Measurements from ENCODE around the gene STAG3. TPM values are rescaled to one million over a fixed set of nuclear protein-coding genes. Genes with fewer than 3 reads are reported as not detected.
"Not testable (repeated sequence)": the region's sequence is repeated elsewhere in the genome, so short reads cannot be mapped to it uniquely, and the experiment has no call there.

The STAG3 gene
- total and polyA plus RNA-seq, 9 of the 15 experiments (the other 6 are each of a cell fraction or from before 2014, with no cell fraction given): 0.54 to 2.5 (median 1.7) TPM

DNA sequence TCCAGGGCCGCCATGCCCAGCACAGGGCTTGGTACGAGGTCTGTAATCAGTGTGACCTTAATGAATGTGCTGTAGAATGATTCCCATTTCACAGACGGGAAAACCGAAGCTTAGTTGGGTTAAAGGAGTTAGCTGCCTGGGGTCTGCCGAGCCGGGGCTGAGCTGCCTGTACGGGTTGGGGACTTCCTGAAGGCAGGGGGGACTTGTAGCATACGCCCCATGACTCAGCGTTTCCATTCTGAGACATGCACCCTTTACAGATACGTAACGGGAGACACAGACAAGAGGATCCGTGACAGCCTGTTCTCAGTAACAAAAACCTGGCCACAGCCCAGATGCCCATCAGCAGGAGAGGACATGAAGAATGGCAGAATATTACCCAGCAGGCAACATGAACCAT lies 65.7 kb downstream of the STAG3 start (continued):
- TF ChIP-seq, protein P1, sequence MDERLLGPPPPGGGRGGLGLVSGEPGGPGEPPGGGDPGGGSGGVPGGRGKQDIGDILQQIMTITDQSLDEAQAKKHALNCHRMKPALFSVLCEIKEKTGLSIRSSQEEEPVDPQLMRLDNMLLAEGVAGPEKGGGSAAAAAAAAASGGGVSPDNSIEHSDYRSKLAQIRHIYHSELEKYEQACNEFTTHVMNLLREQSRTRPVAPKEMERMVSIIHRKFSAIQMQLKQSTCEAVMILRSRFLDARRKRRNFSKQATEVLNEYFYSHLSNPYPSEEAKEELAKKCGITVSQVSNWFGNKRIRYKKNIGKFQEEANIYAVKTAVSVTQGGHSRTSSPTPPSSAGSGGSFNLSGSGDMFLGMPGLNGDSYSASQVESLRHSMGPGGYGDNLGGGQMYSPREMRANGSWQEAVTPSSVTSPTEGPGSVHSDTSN (CRISPR knock-in tag; IDR thresholded peaks at IDR 0.05; ENCODE audit: low read depth): not testable (repeated sequence)
- TF ChIP-seq, protein P1 (tag; conservative IDR thresholded peaks at IDR 0.05; ENCODE audit: low read depth): peak; percentile 30
- TF ChIP-seq ADNP (tag; IDR thresholded peaks at IDR 0.05) (peak; percentile 90), SMARCA5 (IDR thresholded peaks at IDR 0.05) (0 out of 2 replicates have a peak, but pooled peaks have one; percentile 76)

DNA sequence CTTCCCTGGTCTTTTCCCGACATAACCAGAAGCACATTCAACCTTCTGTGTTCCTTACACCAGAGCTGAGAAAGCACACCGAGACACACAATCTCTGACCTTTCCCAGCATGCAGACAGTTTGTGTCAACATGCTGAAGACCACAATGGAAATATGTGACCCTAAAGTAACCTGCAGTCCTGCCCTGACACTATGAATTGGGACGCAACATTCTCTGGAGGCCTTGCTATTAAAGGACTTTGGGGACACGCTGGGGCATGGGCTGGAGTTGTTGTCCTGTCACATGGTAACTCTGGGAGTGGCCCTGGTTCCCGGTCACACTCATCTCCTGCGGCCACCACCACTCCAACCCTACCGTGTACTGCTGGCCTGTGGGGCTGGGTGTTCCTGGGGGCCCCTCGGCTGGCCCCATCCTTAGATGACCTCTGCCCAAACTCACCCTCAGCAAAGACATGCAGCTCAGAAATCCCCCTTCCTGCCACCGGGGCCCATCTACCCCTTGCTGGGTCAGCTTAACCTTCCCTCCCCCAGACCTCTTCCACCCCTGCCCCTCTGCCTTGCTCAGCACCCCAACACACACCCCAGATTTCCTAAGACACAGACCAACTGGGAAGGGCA lies 67.4 kb downstream of the STAG3 start:
- H3K4me3 ChIP-seq; BruUV-seq (replicated peaks); H3K27ac ChIP-seq (ENCODE audit: extremely low read depth, low read depth, low read length); H3K9me1 ChIP-seq (ENCODE audit: control insufficient read depth, insufficient read depth, low read length); H3K79me2 ChIP-seq (ENCODE audit: control insufficient read depth, insufficient read depth, low read length); H3K36me3 ChIP-seq (ENCODE audit: control insufficient read depth, insufficient read depth, low read length); FAIRE-seq; intact Hi-C loops (cut with micrococcal nuclease); H4K20me1 ChIP-seq (replicated peaks; ENCODE audit: control insufficient read depth, insufficient read depth, low read length); H3K4me2 ChIP-seq (ENCODE audit: insufficient read depth, low read length); in situ Hi-C loops (cut with MboI); H3K9me3 ChIP-seq (replicated peaks; ENCODE audit: control insufficient read depth, insufficient read depth, low read depth, low read length); H3K27me3 ChIP-seq (ENCODE audit: control insufficient read depth in 2 of 2, insufficient read depth in 2 of 2, low read length in 2 of 2); CTCF ChIA-PET (ENCODE audit: low intra/inter-chr PET ratio); TF ChIP-seq NR2C1 (IDR thresholded peaks at IDR 0.05): not testable (repeated sequence)
- POLR2A ChIA-PET: interaction anchor here (0.7 kb wide), 1 partner anchor 9 kb away, joined by 3 read pairs; no protein-coding TSS in a partner anchor
- Histone ChIP-seq H3K9ac (ENCODE audit: insufficient read depth in 1 of 2, low read depth in 2 of 2, low read length in 2 of 2) (peak overlapping the region in 1 of 2 experiments; percentile 8; a peak in 1 of 4 replicates), H3K4me1 (replicated peaks in 1 of 2; ENCODE audit: control insufficient read depth in 2 of 2, insufficient read depth in 2 of 2, low read length in 2 of 2) (peaks cover 23 to 45% of the 10 kb centered on the region in 2 experiments), H2AFZ (ENCODE audit: low read depth, low read length) (peak overlapping the region; percentile 45; the same call in 1 of the 2 replicates)
- peak in 1 of 4 experiments; percentile 34 for DNase-seq (ENCODE audit: extremely low read depth in 1 of 4, low spot score in 3 of 4)
- TF ChIP-seq NRF1 (conservative IDR thresholded peaks at IDR 0.05 in 1 of 2, IDR thresholded peaks at IDR 0.05 in 1 of 2) (0 out of 4 replicates have a peak, but pooled peaks have one; percentile 10 to 22), FOXK2 (conservative IDR thresholded peaks at IDR 0.05 in 1 of 2, IDR thresholded peaks at IDR 0.05 in 1 of 2; ENCODE audit: low read depth in 2 of 2) (0 out of 4 replicates have a peak, but pooled peaks of 1 of the 2 experiments have one; percentile 42), FOXA3 (CRISPR knock-in tag; conservative IDR thresholded peaks at IDR 0.05 in 1 of 2, IDR thresholded peaks at IDR 0.05 in 1 of 2) (peak in 1 of 2 experiments; percentile 78; a peak in 2 of 4 replicates), NR2C1 (tag; IDR thresholded peaks at IDR 0.05) (peak; percentile 47; the same call in 1 of the 2 replicates)
- ATAC-seq: peak; percentile 48
- 29% methylated on average over 7 of the region's 9 CpGs for WGBS (ENCODE audit: insufficient coverage, low coverage, missing lambda C conversion rate)

- H3K27me3 ChIP-seq (ENCODE audit: control insufficient read depth in 2 of 2, insufficient read depth in 2 of 2, low read length in 2 of 2); H3K9ac ChIP-seq (ENCODE audit: insufficient read depth in 1 of 2, low read depth in 2 of 2, low read length in 2 of 2); H3K4me3 ChIP-seq; POLR2A ChIA-PET; in situ Hi-C loops (cut with MboI); H3K9me1 ChIP-seq (ENCODE audit: control insufficient read depth, insufficient read depth, low read length); FAIRE-seq; intact Hi-C loops (cut with micrococcal nuclease); BruUV-seq (replicated peaks); H3K79me2 ChIP-seq (ENCODE audit: control insufficient read depth, insufficient read depth, low read length); H2AFZ ChIP-seq (ENCODE audit: low read depth, low read length); H3K27ac ChIP-seq (ENCODE audit: extremely low read depth, low read depth, low read length); DNase-seq (ENCODE audit: extremely low read depth in 1 of 4, low spot score in 3 of 4); H3K36me3 ChIP-seq (ENCODE audit: control insufficient read depth, insufficient read depth, low read length); H3K9me3 ChIP-seq (replicated peaks; ENCODE audit: control insufficient read depth, insufficient read depth, low read depth, low read length); CTCF ChIA-PET (ENCODE audit: low intra/inter-chr PET ratio); H3K4me2 ChIP-seq (ENCODE audit: insufficient read depth, low read length); H4K20me1 ChIP-seq (replicated peaks; ENCODE audit: control insufficient read depth, insufficient read depth, low read length): not testable (repeated sequence)
- peaks cover 23 to 45% of the 10 kb centered on the region in 2 experiments for H3K4me1 ChIP-seq (replicated peaks in 1 of 2; ENCODE audit: control insufficient read depth in 2 of 2, insufficient read depth in 2 of 2, low read length in 2 of 2)
- peak; percentile 10; the same call in 2 of the 3 replicates for ATAC-seq
- WGBS (ENCODE audit: insufficient coverage, low coverage, missing lambda C conversion rate): 71% methylated on average over 14 of the region's 15 CpGs
Measured at GRCh38 chr7:100246121-100246864, 68.6 kb downstream of the STAG3 start.

Measured in K562 (cell line).